AG08396 (cell line): ENCODE measurements around the gene EFNA2.

ENCODE experiments used
- DNase-seq: peaks from one replicate; pipeline ENCODE4 v3.0.0; 2012; ENCODE audit warnings: low spot score, mixed read lengths

The EFNA2 gene

DNA sequence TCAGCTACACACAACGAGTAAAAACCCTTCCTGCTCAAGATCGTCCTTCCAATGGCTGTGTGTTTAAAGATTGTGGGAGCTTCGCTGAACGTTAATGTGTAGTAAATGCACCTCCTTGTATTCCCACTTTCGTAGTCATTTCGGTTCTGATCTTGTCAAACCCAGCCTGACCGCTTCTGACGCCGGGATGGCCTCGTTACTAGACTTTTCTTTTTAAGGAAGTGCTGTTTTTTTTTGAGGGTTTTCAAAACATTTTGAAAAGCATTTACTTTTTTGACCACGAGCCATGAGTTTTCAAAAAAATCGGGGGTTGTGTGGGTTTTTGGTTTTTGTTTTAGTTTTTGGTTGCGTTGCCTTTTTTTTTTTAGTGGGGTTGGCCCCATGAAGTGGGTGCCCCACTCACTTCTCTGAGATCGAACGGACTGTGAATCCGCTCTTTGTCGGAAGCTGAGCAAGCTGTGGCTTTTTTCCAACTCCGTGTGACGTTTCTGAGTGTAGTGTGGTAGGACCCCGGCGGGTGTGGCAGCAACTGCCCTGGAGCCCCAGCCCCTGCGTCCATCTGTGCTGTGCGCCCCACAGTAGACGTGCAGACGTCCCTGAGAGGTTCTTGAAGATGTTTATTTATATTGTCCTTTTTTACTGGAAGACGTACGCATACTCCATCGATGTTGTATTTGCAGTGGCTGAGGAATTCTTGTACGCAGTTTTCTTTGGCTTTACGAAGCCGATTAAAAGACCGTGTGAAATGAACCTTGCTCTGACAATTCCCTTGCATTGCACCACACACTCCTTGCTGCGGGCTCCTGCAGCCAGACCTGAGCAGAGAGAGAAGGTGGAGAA, 13.0 kb upstream of the EFNA2 start:
- DNase-seq = no peak

DNA sequence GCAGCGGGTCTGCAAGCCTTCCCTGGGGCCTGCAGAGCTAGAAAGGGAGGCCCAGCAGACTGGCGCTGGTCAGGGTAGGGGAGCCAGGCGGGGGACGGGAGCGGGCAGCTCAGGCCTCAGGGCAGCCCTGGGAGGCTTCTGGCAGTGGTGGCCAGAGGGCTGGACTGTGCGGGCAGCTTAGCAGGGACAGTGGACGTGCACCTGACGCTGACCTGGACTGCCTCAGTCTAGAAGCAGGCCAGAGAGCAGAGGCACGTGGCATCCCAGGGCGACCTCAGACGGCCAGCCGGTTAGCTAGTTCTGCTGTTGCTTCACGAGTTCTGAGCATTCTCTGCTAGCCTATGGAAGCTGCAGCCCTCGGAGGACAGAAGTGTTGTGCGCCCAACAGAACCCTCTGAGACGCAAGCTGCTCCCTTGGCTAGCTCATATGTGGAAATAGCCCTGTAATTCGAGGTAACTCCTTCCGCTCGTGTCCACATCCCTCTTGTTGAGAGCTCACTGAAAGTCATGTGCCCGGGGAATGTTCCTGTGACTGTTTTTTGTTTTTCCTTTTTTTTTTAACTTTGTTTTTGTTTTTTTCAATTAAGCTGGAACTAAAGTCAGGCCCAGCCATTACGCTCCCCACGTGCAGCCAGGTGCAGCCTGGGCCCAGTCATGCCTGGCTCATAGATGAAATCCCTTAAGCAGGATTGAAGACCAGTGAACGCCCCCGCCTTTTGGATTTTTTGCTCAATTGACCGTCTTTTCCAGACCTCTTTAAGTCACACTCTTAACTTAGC, 12.2 kb upstream of the EFNA2 start:
- no peak for DNase-seq

DNA sequence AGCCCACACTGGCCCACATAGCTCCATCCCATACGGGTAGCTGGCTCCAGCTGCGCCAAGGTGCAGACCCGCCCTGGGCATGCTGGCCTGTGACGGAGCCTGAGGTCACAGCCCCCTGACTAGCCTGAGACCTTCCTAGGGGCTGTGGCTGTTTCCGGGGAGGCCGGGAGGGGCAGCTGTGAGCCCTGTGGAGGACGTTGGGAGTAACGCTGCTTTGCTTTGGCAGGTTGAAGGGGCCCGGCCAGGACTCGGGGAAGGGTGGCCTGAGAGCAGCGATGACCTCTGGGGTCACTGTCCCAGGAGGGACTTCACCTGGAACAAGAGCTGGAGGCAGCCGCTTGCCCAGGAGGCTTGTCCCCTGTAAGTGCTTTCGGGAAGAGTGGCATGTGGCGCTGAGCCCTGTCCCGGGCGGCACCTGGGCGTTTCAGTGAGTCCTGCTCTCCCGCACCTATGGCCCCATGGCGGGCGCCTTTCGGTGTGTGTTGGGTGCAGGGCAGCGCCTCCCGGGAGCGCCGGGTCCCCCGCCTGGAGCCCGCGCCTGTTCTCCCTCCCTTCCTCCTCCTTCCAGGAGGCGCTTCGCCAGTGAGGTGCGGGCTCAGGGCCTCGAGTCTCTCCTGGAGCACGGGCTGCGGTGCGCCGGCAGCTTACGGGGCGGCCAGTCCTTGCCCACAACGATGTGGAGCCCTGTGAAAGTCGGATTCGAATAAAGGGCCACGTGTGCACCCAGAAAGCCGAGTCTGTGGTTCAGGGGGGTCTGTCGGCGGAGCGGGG, 11.4 kb upstream of the EFNA2 start:
- no peak for DNase-seq

DNA sequence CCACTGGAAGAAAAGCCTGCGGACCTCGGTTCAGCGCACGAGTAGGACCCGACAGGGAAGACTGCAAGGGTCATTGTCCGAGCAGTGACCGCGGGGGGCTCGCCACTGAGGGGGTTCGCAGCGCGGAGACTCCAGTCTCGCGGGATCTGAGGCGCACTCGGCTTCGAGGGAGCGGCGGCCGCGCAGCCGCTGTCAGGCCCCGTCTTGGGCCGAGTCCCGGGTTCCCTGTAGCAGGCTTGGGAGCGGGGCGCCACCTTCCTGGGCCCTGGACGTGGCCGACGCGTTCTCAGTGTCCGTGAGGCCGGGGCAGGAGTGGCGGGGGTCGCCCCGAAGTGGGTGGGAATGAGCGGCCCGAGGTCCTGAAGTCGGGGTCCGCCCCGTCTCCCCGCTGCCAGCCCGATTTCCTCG, 10.8 kb upstream of the EFNA2 start:
- no peak for DNase-seq

DNA sequence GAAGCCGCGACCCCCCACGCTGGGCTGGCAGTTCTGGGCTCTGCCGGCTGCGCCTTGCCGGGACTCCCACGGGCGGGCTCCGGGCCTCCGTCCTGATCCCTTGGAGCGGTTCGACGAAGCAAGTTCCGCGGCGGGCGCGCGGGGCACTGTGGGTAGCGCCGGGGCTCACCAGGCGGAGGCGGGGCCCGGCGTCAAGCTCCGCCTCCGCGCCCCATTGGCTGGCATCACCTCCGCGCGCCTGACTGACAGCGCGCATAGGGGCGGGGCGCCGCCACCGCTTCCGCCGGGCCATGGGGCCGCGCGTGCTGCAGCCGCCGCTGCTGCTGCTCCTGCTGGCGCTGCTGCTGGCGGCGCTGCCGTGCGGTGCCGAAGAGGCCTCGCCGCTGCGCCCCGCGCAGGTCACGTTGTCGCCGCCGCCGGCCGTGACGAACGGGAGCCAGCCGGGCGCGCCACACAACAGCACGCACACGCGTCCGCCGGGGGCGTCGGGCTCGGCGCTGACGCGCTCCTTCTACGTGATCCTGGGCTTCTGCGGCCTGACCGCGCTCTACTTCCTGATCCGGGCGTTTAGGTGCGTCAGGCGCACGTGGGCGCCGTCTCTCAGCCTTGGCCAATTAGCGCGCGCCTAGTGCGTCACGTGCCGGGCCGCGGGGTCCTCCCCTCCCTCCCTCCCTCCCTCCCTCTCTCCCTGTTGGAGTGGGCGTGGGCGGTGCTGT, 10.3 kb upstream of the EFNA2 start, which contains the start of gene FAM174C:
FAM174C (plus strand) TSS at position 271 of the 716 bp plus-strand sequence; CDS start at position 291, 20 bp downstream.
- peak; percentile 98 for DNase-seq

DNA sequence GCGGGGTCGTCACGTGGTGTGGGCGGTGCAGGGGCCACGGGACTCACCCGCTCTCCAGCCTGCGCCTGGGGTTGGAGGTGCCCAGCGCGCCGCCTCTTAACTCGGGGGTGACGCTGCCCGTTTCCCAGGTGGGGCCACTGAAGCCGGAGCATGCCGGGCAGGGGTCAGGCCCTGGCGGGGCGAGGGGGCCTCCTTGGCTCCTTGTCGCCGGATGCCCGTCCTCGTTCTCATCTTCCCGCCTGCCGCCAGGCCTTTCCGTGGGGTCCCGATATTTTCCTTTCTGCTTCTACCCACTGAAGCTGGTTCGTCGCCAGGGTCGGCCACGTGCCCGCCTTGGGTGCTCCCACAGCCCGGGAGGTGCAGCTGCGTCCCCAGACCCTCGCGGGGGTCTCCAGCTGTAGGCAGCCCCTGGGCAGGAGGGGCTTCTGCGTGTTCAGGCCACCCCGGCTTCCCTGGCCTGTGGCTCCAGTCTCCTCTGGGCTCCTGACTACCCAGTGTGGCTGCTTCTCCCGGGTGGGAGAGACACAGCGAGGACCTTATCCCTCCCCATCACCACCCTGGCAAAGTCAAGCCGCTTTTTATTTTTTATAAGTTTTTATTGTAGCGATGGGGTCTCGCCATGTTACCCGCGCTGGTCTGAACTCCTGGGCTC, 9.6 kb upstream of the EFNA2 start:
- no peak for DNase-seq

DNA sequence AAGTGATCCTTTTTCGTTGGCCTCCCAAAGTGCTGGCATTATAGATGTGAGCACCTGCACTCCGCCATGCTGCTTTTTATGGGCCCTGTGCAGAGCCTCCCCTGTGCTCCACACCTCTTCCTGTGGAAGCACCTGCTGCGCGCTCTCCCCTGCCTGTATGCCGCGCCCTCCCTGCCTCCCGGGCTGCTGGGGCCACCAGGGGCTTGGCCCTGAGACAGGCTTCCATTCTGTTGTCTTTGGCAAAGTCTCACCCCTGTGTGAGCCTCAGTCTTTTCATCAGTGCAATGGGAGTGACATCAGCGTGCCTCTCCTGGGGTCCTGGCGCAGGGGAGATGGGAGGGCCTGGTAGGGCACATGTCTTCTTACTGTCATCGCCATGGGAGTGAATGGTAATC, 9.0 kb upstream of the EFNA2 start:
- DNase-seq = no peak

DNA sequence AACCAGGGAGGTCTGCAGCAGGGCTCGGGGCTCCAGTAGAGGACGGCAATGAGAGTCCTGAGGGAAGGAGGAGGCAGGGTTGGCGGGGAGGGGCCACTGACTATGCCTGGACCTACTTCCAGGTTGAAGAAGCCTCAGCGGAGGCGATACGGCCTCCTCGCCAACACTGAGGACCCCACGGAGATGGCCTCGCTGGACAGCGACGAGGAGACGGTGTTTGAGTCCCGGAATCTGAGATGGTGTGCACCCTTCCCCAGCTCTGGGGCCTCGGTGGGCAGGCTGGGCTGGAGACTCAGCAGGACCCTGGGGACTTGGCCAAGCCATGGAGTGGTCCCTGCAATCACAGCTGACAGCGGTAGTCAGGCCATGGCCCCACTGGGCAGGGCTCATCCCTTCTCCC, 8.6 kb upstream of the EFNA2 start:
- no peak for DNase-seq

DNA sequence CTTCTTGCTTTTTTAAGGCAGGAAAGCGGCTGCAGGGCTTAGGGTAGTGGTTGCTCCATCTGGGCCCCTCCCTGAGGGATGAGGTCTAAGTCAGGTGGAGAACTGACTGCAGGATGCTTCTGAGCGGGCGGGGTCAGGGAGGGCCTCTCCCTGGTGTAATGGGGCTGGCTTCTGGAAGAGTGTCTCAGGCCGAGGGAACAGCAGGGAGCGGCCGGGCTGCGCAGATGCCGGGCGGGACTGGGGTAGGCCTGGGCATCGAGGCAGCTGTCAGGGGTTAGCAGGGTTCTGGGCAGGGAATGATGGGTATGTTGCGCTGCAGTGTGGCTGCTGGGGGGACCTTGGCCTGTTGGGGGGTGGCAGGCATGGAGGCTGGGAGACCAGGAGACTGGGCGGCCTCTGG, 7.6 kb upstream of the EFNA2 start:
- DNase-seq = no peak

DNA sequence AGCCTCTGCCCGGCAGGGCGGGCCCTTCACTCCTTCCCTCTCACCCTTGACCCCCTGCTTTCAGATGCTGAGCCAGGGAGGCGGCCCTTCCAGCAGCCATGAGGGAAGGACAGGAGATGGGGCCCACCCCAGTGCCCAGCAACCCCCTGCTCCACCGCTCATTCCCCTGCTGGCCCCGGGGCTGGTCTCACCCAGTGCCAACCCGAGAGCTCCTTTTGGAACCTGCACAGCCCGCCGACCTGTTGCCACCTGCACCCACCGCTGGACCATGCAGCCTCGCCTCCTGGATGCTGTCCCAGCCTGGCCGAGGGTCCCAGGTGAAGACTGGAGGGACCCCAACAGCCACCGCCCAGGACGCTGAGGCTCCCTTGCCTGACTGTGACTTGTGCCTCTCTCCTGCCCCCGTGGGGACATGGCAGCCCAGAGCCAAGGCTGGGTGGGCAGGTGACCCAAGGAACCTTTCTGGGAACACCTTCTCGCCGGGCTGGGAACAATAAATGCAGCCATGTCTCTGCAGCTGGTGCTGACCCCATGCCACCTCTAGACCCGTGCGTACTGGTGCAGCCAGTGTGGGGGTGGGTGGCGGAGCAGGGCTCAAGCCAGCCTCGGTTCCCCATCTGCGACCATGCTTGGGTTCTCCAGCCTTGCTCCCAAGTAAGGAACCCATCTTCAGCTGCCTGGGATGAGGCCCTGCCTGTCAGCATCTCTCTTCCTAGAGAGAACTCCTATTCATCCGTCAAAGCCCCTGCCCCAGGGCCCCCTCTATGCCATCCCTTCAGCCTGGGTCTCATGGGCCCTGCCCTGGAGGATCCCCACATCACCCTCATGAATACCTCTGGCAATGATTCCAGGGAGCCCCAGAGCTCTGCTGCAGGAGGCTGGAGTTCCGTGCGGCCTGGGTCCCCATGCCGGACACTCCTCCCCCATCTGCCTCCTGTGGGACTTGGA, 6.7 kb upstream of the EFNA2 start:
- no peak for DNase-seq

DNA sequence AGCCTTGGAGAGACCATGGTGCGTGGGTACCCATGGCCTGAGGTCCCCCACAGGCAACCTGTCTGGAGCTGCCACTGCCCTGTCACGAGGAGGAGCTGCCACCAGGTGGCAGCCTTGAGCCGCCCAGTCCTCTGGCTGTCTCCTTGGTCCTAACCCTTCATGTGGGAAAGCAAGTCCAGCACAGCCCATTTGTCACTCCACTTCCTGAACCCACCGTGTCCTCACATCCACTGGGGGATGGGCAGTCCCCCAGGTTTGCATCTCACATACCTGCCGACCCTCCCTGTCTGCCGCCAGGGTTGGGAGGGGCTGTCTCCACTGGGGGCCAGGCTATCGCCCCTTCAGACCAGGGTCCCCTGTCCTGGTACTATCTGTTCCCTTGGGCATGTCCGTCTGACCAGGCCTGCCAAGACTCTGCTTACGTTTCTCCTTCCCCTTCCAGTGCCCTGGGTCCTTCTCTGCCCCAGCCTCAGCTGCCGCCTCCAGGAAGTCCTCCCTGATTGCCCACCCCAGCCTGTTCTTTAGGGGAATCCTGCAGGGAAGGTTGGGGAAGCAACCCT, 5.8 kb upstream of the EFNA2 start:
- DNase-seq = peak; percentile 93

DNA sequence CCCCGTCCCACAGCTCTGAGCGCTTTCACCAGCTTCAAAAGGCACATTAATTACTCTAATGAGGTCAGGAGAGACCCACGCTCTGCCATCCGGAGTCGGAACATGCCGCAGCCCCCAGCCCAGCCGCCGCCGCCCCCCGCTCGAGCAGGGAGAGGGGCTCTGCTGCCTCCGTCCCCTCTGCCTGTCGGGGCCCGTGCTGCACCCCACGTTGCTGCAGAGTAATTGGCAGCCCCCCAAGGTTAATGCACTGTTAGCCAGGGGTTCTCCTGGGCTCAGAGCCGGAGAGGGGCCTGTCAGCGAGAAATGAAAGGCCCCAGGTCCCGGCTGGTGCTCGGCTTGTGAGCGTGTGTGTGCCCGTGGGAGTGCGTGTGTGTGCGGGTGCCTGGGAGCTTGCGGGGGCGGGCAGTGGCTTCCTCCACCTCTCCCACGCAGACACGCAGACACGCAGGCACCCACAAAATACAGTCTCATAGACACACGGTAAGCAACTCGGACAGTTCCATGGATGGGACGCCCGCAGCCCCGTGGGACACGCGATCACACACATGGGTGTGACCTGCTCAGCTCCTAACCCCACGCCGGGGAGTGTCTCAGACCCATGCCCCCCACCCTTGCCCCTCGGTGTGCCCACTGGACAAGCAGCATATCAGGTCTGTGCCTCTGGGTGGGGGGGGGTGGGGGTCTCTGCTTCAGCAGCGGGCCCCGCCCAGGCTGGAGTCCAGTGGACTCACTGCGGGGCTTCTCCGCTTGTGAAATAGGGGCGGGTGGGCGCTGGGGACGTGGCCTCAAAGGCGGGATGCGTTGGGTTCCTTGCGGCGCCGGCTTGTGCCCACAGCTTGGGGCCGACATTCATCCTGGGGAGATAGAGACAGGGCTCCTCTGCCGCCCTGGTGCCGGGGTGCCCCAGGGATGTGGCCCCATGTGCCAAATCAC, 4.8 kb upstream of the EFNA2 start:
- no peak for DNase-seq

DNA sequence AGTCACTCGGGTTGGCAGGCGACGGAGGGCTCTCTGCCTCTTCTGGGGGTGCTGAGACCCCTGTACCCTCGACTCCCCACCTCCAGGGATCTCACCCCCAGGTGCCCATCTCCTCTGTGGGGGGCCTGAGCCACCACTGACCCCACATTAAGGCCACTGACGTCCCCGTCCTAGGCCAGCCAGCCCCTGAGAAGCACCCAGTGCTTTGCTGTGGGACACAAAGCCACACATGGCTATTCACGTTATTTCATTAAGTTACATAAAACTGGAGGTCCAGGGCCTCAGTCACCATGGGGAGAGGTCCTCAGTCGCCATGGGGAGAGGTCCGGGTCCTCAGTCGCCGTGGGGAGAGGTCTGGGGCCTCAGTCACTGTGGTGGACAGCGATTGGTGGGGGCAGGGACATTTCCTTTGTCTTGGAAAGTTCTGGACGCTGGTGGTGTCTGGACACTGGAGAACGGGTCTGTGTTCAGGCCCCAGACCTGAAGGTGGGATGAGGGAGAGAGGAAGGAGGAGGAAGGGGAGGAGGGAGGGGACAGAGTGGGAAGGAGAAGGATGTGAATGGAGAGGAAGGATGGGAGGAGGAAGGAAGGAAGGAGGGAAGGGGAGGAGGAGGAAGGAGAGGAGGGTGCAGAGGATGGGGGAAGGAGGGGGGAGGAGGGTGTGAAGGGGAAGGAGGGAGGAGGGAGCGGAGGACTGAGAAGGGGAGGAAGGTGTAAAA, 3.9 kb upstream of the EFNA2 start:
- DNase-seq = no peak

DNA sequence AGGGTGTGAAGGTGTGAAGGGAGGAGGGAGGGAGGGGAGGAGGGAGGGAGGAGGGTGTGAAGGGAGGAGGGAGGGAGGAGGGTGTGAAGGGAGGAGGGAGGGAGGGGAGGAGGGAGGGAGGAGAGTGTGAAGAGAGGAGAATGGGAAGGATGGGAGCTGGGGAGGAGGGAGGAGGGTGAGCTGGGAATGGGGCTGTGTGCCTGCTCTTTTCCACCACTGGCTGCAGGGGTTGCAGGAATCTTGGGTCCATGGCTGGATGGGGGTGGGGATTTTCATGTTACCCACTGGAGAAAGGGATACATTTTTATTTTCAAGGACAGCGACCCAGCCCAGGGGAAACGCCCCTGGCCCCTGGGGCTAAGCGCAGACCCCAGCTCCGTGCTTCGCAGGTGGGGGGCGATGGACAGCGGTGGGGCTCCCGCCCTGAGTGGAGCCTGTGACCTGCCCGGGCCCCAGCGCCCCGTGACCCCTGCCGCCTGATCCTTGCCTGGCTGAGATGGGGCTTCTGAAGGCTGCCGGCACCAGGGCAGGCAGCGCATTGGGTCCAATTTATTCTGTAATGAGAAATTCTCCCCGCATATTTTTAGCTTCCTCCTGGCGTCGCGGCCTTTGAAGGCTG, 3.0 kb upstream of the EFNA2 start:
- no peak for DNase-seq

DNA sequence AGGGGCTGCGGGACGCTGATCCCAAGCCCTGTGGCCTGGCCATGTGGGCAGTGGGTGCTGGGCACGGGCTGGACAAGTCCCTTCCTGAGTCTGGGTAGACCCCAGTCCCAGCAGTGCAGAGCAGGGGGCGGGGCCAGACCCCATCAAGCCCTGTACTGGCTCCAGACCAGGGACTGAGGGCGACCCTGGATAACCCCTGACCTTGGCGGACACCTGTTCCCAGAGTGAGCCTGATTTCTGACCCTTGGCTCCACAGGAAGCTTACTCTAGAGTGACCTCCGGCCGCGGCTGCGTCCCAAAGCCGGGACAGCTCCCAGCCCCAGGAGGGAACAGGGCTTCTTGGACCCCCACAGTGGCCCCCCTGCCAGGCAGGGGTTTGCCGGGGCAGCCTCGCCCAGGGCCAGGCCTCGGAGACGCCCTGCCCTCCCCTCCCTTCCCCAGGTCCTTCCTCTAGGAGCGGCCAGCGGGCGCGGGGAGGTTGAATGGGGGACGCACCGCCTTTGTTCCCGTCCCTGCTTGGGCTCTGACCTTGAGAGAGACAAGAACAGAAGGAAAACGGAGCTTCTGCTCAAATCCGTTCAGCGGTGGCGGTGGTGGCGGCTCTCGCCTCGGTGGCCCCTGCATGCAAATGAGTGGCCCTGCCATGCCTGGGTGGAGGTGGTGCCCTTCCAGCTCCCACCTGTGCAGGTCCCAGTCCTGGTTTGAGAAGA, 2.3 kb upstream of the EFNA2 start:
- no peak for DNase-seq

DNA sequence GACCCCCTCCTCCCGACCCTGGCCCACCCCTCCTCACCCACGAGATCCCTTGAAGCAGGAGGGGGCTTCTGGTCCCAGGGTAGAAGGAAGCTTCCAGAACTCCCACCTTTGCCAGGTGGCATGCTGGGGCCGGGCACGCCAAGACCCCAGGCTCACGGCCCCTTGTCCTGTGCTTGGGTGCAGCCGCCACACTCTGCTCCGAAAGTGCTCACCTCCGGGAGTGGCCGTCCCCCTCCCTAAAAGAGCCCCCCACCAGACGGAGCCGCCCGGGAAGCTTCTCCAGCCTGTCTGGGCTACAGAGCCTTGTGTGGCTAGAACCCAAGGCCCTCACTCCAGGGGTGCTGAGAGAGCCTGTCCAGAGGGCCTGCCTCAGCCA, 1.8 kb upstream of the EFNA2 start:
- DNase-seq = no peak
